ENCODE data around the gene PRKCE.

DNA sequence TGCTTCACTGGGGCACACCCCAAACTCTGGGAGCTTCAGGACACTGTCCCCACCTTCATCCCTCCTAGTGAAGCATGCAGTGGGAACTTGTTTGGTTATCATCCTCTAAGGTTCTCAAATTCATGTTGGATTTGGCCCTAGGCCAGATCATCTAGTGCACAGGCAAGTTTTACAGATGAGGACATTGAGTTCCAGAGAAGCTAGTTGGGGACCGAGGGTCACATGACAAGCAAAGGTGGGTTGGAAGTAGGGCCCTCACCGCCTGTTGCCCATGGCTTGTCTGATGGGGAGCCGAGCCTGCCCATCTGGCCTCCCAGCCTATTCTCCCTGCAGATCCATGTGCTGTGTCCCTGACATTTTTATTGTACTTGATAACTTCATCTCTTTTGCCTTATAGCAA is 2.8 kb downstream of the PRKCE start:
- no peak for TF ChIP-seq GATA2 (IDR thresholded peaks at IDR 0.05; ENCODE audit: low read depth, low read length)
- TF ChIP-seq GATA3 (IDR thresholded peaks at IDR 0.05; ENCODE audit: low read depth, low read length): no peak
